HepG2 (cell line): ENCODE results near the gene MAP2K7. TPM values are rescaled to one million over a fixed set of nuclear protein-coding genes. Genes with fewer than 3 reads are reported as not detected.

ENCODE experiments used
- CREBL2 ChIP-seq: sonication (generic); formaldehyde crosslinking; IDR thresholded peaks from 2 replicates; pipeline ENCODE4 v1.8.1; 2023; ENCODE audit warnings: missing genetic modification reagents, mild to moderate bottlenecking, borderline replicate concordance
- ZFX ChIP-seq: sonication (generic); formaldehyde crosslinking; IDR thresholded peaks from 2 replicates; pipeline ENCODE4 v1.4.0; 2020; ENCODE audit warnings: mild to moderate bottlenecking, low read depth, missing genetic modification reagents, moderate library complexity
- ZNF205 ChIP-seq: IDR thresholded peaks from 2 replicates; pipeline ENCODE4 v1.6.1; 2018; ENCODE audit warnings: missing biosample characterization, missing genetic modification reagents
- ZNF552 ChIP-seq: sonication (generic); formaldehyde crosslinking; IDR thresholded peaks from 2 replicates; pipeline ENCODE4 v1.9.0; 2022; ENCODE audit warnings: missing genetic modification reagents, mild to moderate bottlenecking, borderline replicate concordance
- ZNF567 ChIP-seq: sonication (generic); formaldehyde crosslinking; IDR thresholded peaks from 2 replicates; pipeline ENCODE4 v1.8.1; 2023; ENCODE audit warnings: mild to moderate bottlenecking, missing genetic modification reagents, borderline replicate concordance
- polyA plus RNA-seq, 8 experiments: library from polyadenylated mRNA; depleted of rRNA in 3 of 8; stranded (reverse) in 7 of 8; unstranded in 1 of 8; fragments of >200 nt; fragmentation: Illumina TruSeq in 4 of 8; extraction: Trizol in 4 of 8; gene quantifications; 2 replicates each; pipeline versions ENCODE4 v1.2.1 to v1.2.3, GENCODE V29; 2011 to 2016; ENCODE audit warnings: low read depth in 4 of 8, missing spikeins in 1 of 8, mixed read lengths in 1 of 8; ENCODE audit not compliant: insufficient read depth in 1 of 8
- total RNA-seq, 5 experiments: library from RNA; depleted of rRNA; stranded (reverse); fragments of >200 nt; fragmentation: Illumina TruSeq; extraction: Trizol; gene quantifications; 2 replicates each; pipeline ENCODE4 v1.2.3, GENCODE V29; 2016; ENCODE audit warnings: low read depth in 1 of 5
- TF ChIP-seq, protein P1 (sequence below): sonication (generic); formaldehyde crosslinking; IDR thresholded peaks from 2 replicates; pipeline ENCODE4 v1.4.0; 2020; ENCODE audit warnings: missing genetic modification reagents, borderline replicate concordance
- TF ChIP-seq, protein P2 (sequence below): sonication (generic); formaldehyde crosslinking; IDR thresholded peaks from 2 replicates; pipeline ENCODE4 v1.9.0; 2021; ENCODE audit warnings: mild to moderate bottlenecking, missing genetic modification reagents

The MAP2K7 gene
- total and polyA plus RNA-seq, 2 of the 13 experiments (the other 11 are each of a cell fraction or from before 2014, with no cell fraction given), result 9.0 to 10.8 TPM

GRCh38 chr19:7904074-7905020, 670 bp downstream of the MAP2K7 start (continued):
- TF ChIP-seq, protein P1, sequence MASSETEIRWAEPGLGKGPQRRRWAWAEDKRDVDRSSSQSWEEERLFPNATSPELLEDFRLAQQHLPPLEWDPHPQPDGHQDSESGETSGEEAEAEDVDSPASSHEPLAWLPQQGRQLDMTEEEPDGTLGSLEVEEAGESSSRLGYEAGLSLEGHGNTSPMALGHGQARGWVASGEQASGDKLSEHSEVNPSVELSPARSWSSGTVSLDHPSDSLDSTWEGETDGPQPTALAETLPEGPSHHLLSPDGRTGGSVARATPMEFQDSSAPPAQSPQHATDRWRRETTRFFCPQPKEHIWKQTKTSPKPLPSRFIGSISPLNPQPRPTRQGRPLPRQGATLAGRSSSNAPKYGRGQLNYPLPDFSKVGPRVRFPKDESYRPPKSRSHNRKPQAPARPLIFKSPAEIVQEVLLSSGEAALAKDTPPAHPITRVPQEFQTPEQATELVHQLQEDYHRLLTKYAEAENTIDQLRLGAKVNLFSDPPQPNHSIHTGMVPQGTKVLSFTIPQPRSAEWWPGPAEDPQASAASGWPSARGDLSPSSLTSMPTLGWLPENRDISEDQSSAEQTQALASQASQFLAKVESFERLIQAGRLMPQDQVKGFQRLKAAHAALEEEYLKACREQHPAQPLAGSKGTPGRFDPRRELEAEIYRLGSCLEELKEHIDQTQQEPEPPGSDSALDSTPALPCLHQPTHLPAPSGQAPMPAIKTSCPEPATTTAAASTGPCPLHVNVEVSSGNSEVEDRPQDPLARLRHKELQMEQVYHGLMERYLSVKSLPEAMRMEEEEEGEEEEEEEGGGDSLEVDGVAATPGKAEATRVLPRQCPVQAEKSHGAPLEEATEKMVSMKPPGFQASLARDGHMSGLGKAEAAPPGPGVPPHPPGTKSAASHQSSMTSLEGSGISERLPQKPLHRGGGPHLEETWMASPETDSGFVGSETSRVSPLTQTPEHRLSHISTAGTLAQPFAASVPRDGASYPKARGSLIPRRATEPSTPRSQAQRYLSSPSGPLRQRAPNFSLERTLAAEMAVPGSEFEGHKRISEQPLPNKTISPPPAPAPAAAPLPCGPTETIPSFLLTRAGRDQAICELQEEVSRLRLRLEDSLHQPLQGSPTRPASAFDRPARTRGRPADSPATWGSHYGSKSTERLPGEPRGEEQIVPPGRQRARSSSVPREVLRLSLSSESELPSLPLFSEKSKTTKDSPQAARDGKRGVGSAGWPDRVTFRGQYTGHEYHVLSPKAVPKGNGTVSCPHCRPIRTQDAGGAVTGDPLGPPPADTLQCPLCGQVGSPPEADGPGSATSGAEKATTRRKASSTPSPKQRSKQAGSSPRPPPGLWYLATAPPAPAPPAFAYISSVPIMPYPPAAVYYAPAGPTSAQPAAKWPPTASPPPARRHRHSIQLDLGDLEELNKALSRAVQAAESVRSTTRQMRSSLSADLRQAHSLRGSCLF, result no peak
- TF ChIP-seq CREBL2 (no peak), ZNF567 (CRISPR knock-in tag) (0 out of 2 replicates have a peak, but pooled peaks have one; percentile 70), ZNF205 (CRISPR knock-in tag) (no peak), ZFX (CRISPR knock-in tag) (peak; percentile 25; the same call in 1 of the 2 replicates), ZNF552 (no peak)
- TF ChIP-seq, protein P2, sequence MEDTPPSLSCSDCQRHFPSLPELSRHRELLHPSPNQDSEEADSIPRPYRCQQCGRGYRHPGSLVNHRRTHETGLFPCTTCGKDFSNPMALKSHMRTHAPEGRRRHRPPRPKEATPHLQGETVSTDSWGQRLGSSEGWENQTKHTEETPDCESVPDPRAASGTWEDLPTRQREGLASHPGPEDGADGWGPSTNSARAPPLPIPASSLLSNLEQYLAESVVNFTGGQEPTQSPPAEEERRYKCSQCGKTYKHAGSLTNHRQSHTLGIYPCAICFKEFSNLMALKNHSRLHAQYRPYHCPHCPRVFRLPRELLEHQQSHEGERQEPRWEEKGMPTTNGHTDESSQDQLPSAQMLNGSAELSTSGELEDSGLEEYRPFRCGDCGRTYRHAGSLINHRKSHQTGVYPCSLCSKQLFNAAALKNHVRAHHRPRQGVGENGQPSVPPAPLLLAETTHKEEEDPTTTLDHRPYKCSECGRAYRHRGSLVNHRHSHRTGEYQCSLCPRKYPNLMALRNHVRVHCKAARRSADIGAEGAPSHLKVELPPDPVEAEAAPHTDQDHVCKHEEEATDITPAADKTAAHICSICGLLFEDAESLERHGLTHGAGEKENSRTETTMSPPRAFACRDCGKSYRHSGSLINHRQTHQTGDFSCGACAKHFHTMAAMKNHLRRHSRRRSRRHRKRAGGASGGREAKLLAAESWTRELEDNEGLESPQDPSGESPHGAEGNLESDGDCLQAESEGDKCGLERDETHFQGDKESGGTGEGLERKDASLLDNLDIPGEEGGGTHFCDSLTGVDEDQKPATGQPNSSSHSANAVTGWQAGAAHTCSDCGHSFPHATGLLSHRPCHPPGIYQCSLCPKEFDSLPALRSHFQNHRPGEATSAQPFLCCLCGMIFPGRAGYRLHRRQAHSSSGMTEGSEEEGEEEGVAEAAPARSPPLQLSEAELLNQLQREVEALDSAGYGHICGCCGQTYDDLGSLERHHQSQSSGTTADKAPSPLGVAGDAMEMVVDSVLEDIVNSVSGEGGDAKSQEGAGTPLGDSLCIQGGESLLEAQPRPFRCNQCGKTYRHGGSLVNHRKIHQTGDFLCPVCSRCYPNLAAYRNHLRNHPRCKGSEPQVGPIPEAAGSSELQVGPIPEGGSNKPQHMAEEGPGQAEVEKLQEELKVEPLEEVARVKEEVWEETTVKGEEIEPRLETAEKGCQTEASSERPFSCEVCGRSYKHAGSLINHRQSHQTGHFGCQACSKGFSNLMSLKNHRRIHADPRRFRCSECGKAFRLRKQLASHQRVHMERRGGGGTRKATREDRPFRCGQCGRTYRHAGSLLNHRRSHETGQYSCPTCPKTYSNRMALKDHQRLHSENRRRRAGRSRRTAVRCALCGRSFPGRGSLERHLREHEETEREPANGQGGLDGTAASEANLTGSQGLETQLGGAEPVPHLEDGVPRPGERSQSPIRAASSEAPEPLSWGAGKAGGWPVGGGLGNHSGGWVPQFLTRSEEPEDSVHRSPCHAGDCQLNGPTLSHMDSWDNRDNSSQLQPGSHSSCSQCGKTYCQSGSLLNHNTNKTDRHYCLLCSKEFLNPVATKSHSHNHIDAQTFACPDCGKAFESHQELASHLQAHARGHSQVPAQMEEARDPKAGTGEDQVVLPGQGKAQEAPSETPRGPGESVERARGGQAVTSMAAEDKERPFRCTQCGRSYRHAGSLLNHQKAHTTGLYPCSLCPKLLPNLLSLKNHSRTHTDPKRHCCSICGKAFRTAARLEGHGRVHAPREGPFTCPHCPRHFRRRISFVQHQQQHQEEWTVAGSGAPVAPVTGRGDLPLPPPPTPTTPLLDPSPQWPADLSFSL (CRISPR knock-in tag), result no peak
